Esophagus squamous epithelium (tissue), 5 donors: Measurements from ENCODE around the gene NCKAP5L. TPM values are rescaled to one million over a fixed set of nuclear protein-coding genes. Genes with fewer than 3 reads are reported as not detected.
A peak's percentile ranks its signal among the peaks of the same experiment; 100 is the strongest.

Experiments used
- DNase-seq: peaks from one replicate; lab custom pipeline; 2025; lab: John Stamatoyannopoulos, UW
- H3K27ac ChIP-seq, 4 donors: fragments of 200-600 bp; sonication (generic); one replicate each; pipeline ENCODE4 v1.5.1; 2016 to 2019; ENCODE audit warnings: mild to moderate bottlenecking in 1 of 4
- H3K27me3 ChIP-seq, 4 donors: fragments of 200-600 bp; sonication (generic); 1 replicate in 3 of 4; 2 replicates in 1 of 4; pipeline versions ENCODE4 v1.5.1 to v1.6.0; 2017 to 2021; ENCODE audit warnings: antibody characterized with exemption in 1 of 4
- H3K36me3 ChIP-seq, 3 donors: fragments of 200-600 bp; sonication (generic); one replicate each; pipeline ENCODE4 v1.5.1; 2016 to 2019
- H3K4me1 ChIP-seq, 3 donors: fragments of 200-600 bp; sonication (generic); one replicate each; pipeline ENCODE4 v1.5.1; 2017 to 2019
- H3K4me3 ChIP-seq, 4 donors: fragments of 200-600 bp; sonication (generic); 1 replicate in 3 of 4; 2 replicates in 1 of 4; pipeline ENCODE4 v1.5.1; 2016 to 2019; ENCODE audit warnings: mild to moderate bottlenecking in 2 of 4, moderate library complexity in 1 of 4
- H3K9me3 ChIP-seq, 3 donors: fragments of 200-600 bp; sonication (generic); one replicate each; pipeline ENCODE4 v1.5.1; 2016 to 2019
- CTCF ChIP-seq, 6 experiments: fragments of 450-650 bp in 4 of 6; fragments of 200-600 bp in 2 of 6; sonication (generic) in 2 of 6; IDR thresholded peaks; one replicate each; pipeline ENCODE4 v1.5.1; 2016 to 2019; ENCODE audit warnings: antibody characterized with exemption in 6 of 6, mild to moderate bottlenecking in 4 of 6, moderate library complexity in 4 of 6
- POLR2A ChIP-seq, 4 donors: fragments of 450-650 bp; IDR thresholded peaks; one replicate each; pipeline ENCODE4 v1.6.1; 2017; ENCODE audit warnings: antibody characterized with exemption in 4 of 4, mild to moderate bottlenecking in 4 of 4, moderate library complexity in 3 of 4
- WGBS, 2 donors: methylation state at CpG; one replicate each; pipeline ENCODE4 v1.1.5; 2018; 5-methylcytosine and 5-hydroxymethylcytosine counted together
- intact Hi-C: fragments of 100-400 bp; cut with DNase I; formaldehyde crosslinking; loops from one replicate; pipeline ENCODE4 v1.15.0; 2022
- total RNA-seq, 4 donors: library from RNA; depleted of rRNA; stranded (reverse); fragments of >200 nt; gene quantifications; one replicate each; pipeline ENCODE4 v1.1.0, GENCODE V29; 2016
- donor health status: DM: yes; HTN: yes; CAD: no.

NCKAP5L gene
- total RNA-seq, 4 donors from 2014 or later = 3.2 to 10.5 (median 8.0) TPM

GRCh38 chr12:49811961-49812401, 16.2 kb downstream of the NCKAP5L start:
- no peak for DNase-seq
- no peaks in the 10 kb centered on the region for H3K9me3 ChIP-seq
- TF ChIP-seq POLR2A (IDR thresholded peaks at IDR 0.05) = no peak
- TF ChIP-seq CTCF (IDR thresholded peaks at IDR 0.05) = no peak
- intact Hi-C loops = no loop called here
- no peak overlapping the region for H3K27ac ChIP-seq
- H3K27me3 ChIP-seq = no peaks in the 10 kb centered on the region
- peaks cover 4 to 32% (median 22%) of the 10 kb centered on the region in 3 donors for H3K4me1 ChIP-seq
- H3K36me3 ChIP-seq = no peaks in the 10 kb centered on the region
- no peak overlapping the region for H3K4me3 ChIP-seq
- WGBS, 2 donors = 75 to 86% methylated on average over 4 of the region's 4 CpGs

GRCh38 chr12:49811136-49811535, 17.1 kb downstream of the NCKAP5L start:
- Histone ChIP-seq H3K27me3 (no peaks in the 10 kb centered on the region), H3K36me3 (no peaks in the 10 kb centered on the region), H3K27ac (no peak overlapping the region), H3K4me3 (no peak overlapping the region), H3K4me1 (peaks cover 3 to 36% (median 21%) of the 10 kb centered on the region in 3 donors), H3K9me3 (no peaks in the 10 kb centered on the region)
- intact Hi-C loops = no loop called here
- WGBS, 2 donors = 69 to 76% methylated on average over 5 of the region's 5 CpGs
- DNase-seq = no peak
- no peak for TF ChIP-seq POLR2A (IDR thresholded peaks at IDR 0.05)
- TF ChIP-seq CTCF (IDR thresholded peaks at IDR 0.05) = no peak

GRCh38 chr12:49809906-49810389, 18.3 kb downstream of the NCKAP5L start:
- Histone ChIP-seq H3K4me3 (no peak overlapping the region), H3K9me3 (no peaks in the 10 kb centered on the region), H3K27me3 (no peaks in the 10 kb centered on the region), H3K27ac (peak overlapping the region in 3 of 4 donors; percentile 49 to 91 (median 83)), H3K4me1 (peaks cover 0 to 28% (median 15%) of the 10 kb centered on the region in 3 donors), H3K36me3 (peaks cover 0 to 12% (median 0%) of the 10 kb centered on the region in 3 donors)
- no peak for DNase-seq
- TF ChIP-seq CTCF (IDR thresholded peaks at IDR 0.05) = no peak
- no peak for TF ChIP-seq POLR2A (IDR thresholded peaks at IDR 0.05)
- 41 to 71% methylated on average over 3 to 9 of the region's 9 CpGs for WGBS, 2 donors
- intact Hi-C loops = no loop called here

DNA sequence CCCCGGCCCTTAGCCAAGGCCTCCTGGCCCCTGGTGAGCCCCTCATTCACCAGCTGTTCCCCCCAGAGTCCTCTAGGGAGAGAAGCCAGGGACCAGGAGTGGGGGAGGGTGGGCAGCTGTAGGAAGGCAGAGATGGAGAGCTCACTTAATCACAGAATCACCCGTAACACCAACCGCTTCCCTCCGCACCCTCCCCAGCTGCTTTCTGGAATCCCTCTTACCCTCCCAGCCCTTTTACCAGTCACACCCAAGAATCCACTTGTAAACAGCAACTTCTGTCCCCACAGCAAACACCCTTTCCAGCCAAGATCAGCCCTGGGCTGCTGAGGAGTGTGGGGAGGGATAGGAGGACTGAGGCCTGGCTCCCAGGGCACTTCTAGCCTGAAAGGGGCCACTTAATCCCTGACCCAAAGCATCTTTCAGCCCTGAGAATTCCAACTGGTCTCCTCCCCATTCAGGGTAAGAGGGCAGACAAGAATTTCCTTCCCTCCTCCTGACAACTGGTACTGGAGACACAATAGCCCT, 18.8 kb downstream of the NCKAP5L start:
- no peak for DNase-seq
- TF ChIP-seq CTCF (IDR thresholded peaks at IDR 0.05) = no peak
- TF ChIP-seq POLR2A (IDR thresholded peaks at IDR 0.05) = no peak
- peaks cover 0 to 28% (median 15%) of the 10 kb centered on the region in 3 donors for H3K4me1 ChIP-seq
- WGBS, 2 donors = 50 to 62% methylated on average over 2 to 4 of the region's 4 CpGs
- H3K27ac ChIP-seq = peak overlapping the region; percentile 47 to 91 (median 66)
- peak overlapping the region in 1 of 4 donors; percentile 23 for H3K4me3 ChIP-seq
- H3K36me3 ChIP-seq = peaks cover 0 to 17% (median 0%) of the 10 kb centered on the region in 3 donors
- no peaks in the 10 kb centered on the region for H3K27me3 ChIP-seq
- no peaks in the 10 kb centered on the region for H3K9me3 ChIP-seq
- intact Hi-C loops = no loop called here

GRCh38 chr12:49808686-49809380, 19.4 kb downstream of the NCKAP5L start:
- intact Hi-C loops = no loop called here
- H3K4me1 ChIP-seq = peaks cover 0 to 30% (median 15%) of the 10 kb centered on the region in 3 donors
- DNase-seq = no peak
- no peaks in the 10 kb centered on the region for H3K9me3 ChIP-seq
- H3K27ac ChIP-seq = peak overlapping the region; percentile 47 to 91 (median 66)
- peaks cover 0 to 22% (median 0%) of the 10 kb centered on the region in 3 donors for H3K36me3 ChIP-seq
- peak overlapping the region in 1 of 4 donors; percentile 23 for H3K4me3 ChIP-seq
- TF ChIP-seq POLR2A (IDR thresholded peaks at IDR 0.05) (no peak), CTCF (IDR thresholded peaks at IDR 0.05) (no peak)
- WGBS, 2 donors = 100% methylated on average over 1 of the region's 14 CpGs; no CpG with 5 or more reads in 1 of the 2 donors
- no peaks in the 10 kb centered on the region for H3K27me3 ChIP-seq
